HEK293 (cell line): ENCODE data around the gene KIZ.

Source experiments
- ATF2 ChIP-seq: fragments of 450-650 bp; formaldehyde crosslinking; IDR thresholded peaks from 2 replicates; pipeline ENCODE4 v1.5.1; 2016; ENCODE audit warnings: missing biosample characterization, missing genetic modification characterization, low read depth
- BCL11B ChIP-seq: fragments of 450-650 bp; formaldehyde crosslinking; IDR thresholded peaks from 2 replicates; pipeline ENCODE4 v1.5.1; 2016; ENCODE audit warnings: low read depth, missing biosample characterization, missing genetic modification characterization
- ELK4 ChIP-seq: IDR thresholded peaks from 2 replicates; pipeline ENCODE4 v1.6.1; 2011; ENCODE audit warnings: mild to moderate bottlenecking, low read depth, low read length, borderline replicate concordance
- GLIS1 ChIP-seq: fragments of 450-650 bp; formaldehyde crosslinking; IDR thresholded peaks from 2 replicates; pipeline ENCODE4 v1.5.1; 2016; ENCODE audit warnings: missing biosample characterization, missing genetic modification characterization
- GLIS2 ChIP-seq: fragments of 450-650 bp; formaldehyde crosslinking; IDR thresholded peaks from 2 replicates; pipeline ENCODE4 v1.5.1; 2016; ENCODE audit warnings: missing biosample characterization, missing genetic modification characterization
- HOXD13 ChIP-seq: sonication (generic); formaldehyde crosslinking; IDR thresholded peaks from 2 replicates; pipeline ENCODE4 v1.8.0; 2022; ENCODE audit warnings: missing genetic modification reagents, borderline replicate concordance
- KLF7 ChIP-seq: fragments of 450-650 bp; formaldehyde crosslinking; IDR thresholded peaks from 2 replicates; pipeline ENCODE4 v1.5.1; 2016; ENCODE audit warnings: missing biosample characterization, missing genetic modification characterization, borderline replicate concordance
- MEIS1 ChIP-seq: sonication (generic); formaldehyde crosslinking; IDR thresholded peaks from 2 replicates; pipeline ENCODE4 v1.8.1; 2022; ENCODE audit warnings: missing genetic modification reagents, mild to moderate bottlenecking, borderline replicate concordance
- PRDM1 ChIP-seq: fragments of 450-650 bp; formaldehyde crosslinking; IDR thresholded peaks from 2 replicates; pipeline ENCODE4; 2016; ENCODE audit warnings: missing biosample characterization, missing genetic modification characterization
- TCF7L2 ChIP-seq: IDR thresholded peaks from 2 replicates; pipeline ENCODE4 v1.6.1; 2011; ENCODE audit warnings: low read depth, mild to moderate bottlenecking, inconsistent platforms, low read length, moderate library complexity, borderline replicate concordance
- TRIM28 ChIP-seq: IDR thresholded peaks from 2 replicates; pipeline ENCODE4 v1.6.1; 2011; ENCODE audit warnings: low read length, control low read depth, borderline replicate concordance
- ZBTB1 ChIP-seq: fragments of 450-650 bp; formaldehyde crosslinking; IDR thresholded peaks from 2 replicates; pipeline ENCODE4 v1.5.1; 2016; ENCODE audit warnings: missing biosample characterization, missing genetic modification characterization
- ZBTB20 ChIP-seq: fragments of 450-650 bp; formaldehyde crosslinking; IDR thresholded peaks from 2 replicates; pipeline ENCODE4 v1.5.1; 2016; ENCODE audit warnings: missing biosample characterization, missing genetic modification characterization
- ZFHX2 ChIP-seq: fragments of 450-650 bp; formaldehyde crosslinking; conservative IDR thresholded peaks from 2 replicates; pipeline ENCODE4 v1.5.1; 2016; ENCODE audit warnings: missing biosample characterization, missing genetic modification characterization
- ZNF175 ChIP-seq: fragments of 450-650 bp; formaldehyde crosslinking; IDR thresholded peaks from 2 replicates; pipeline ENCODE4 v1.5.1; 2016; ENCODE audit warnings: missing biosample characterization, missing genetic modification characterization
- ZNF184 ChIP-seq: fragments of 450-650 bp; IDR thresholded peaks from 2 replicates; pipeline ENCODE4 v1.5.1; 2018; ENCODE audit warnings: missing biosample characterization, mild to moderate bottlenecking, missing genetic modification characterization
- ZNF19 ChIP-seq: fragments of 450-650 bp; formaldehyde crosslinking; IDR thresholded peaks from 2 replicates; pipeline ENCODE4; 2016; ENCODE audit warnings: missing biosample characterization, missing genetic modification characterization, low read depth
- ZNF324 ChIP-seq: fragments of 450-650 bp; formaldehyde crosslinking; IDR thresholded peaks from 2 replicates; pipeline ENCODE4 v1.5.1; 2016; ENCODE audit warnings: missing biosample characterization, missing genetic modification characterization
- ZNF335 ChIP-seq: fragments of 450-650 bp; formaldehyde crosslinking; conservative IDR thresholded peaks from 2 replicates; pipeline ENCODE4 v1.5.1; 2016; ENCODE audit warnings: missing biosample characterization, missing genetic modification characterization
- ZNF394 ChIP-seq: fragments of 450-650 bp; formaldehyde crosslinking; IDR thresholded peaks from 2 replicates; pipeline ENCODE4 v1.5.1; 2016; ENCODE audit warnings: missing biosample characterization, missing genetic modification characterization, mild to moderate bottlenecking, moderate library complexity, borderline replicate concordance
- ZNF404 ChIP-seq: fragments of 450-650 bp; formaldehyde crosslinking; IDR thresholded peaks from 2 replicates; pipeline ENCODE4 v1.5.1; 2017; ENCODE audit warnings: missing biosample characterization, missing genetic modification characterization
- ZNF416 ChIP-seq: fragments of 450-650 bp; formaldehyde crosslinking; IDR thresholded peaks from 2 replicates; pipeline ENCODE4 v1.5.1; 2016; ENCODE audit warnings: missing biosample characterization, missing genetic modification characterization
- ZNF423 ChIP-seq: fragments of 450-650 bp; formaldehyde crosslinking; IDR thresholded peaks from 2 replicates; pipeline ENCODE4 v1.5.1; 2016; ENCODE audit warnings: missing biosample characterization, missing genetic modification characterization
- ZNF426 ChIP-seq: fragments of 450-650 bp; formaldehyde crosslinking; IDR thresholded peaks from 2 replicates; pipeline ENCODE4 v1.5.1; 2017; ENCODE audit warnings: missing biosample characterization, missing genetic modification characterization, mild to moderate bottlenecking, inconsistent platforms, moderate library complexity
- ZNF473 ChIP-seq: fragments of 450-650 bp; formaldehyde crosslinking; IDR thresholded peaks from 2 replicates; pipeline ENCODE4 v1.5.1; 2017; ENCODE audit warnings: missing biosample characterization, missing genetic modification characterization
- ZNF530 ChIP-seq: fragments of 450-650 bp; formaldehyde crosslinking; IDR thresholded peaks from 2 replicates; pipeline ENCODE4 v1.5.1; 2016; ENCODE audit warnings: low read depth, missing biosample characterization, missing genetic modification characterization
- ZNF549 ChIP-seq: fragments of 450-650 bp; IDR thresholded peaks from 2 replicates; pipeline ENCODE4 v1.5.1; 2018; ENCODE audit warnings: missing biosample characterization, missing genetic modification characterization, mild to moderate bottlenecking, inconsistent platforms, moderate library complexity
- ZNF624 ChIP-seq: fragments of 450-650 bp; formaldehyde crosslinking; IDR thresholded peaks from 2 replicates; pipeline ENCODE4 v1.5.1; 2017; ENCODE audit warnings: missing biosample characterization, missing genetic modification characterization
- ZNF654 ChIP-seq: fragments of 450-650 bp; formaldehyde crosslinking; IDR thresholded peaks from 2 replicates; pipeline ENCODE4 v1.5.1; 2016; ENCODE audit warnings: low read depth, missing biosample characterization, missing genetic modification characterization
- ZNF664 ChIP-seq: fragments of 450-650 bp; formaldehyde crosslinking; IDR thresholded peaks from 2 replicates; pipeline ENCODE4 v1.5.1; 2016; ENCODE audit warnings: missing biosample characterization, missing genetic modification characterization
- ZNF692 ChIP-seq: fragments of 450-650 bp; formaldehyde crosslinking; IDR thresholded peaks from 2 replicates; pipeline ENCODE4 v1.5.1; 2016; ENCODE audit warnings: missing biosample characterization, missing genetic modification characterization
- ZNF707 ChIP-seq: fragments of 450-650 bp; formaldehyde crosslinking; IDR thresholded peaks from 2 replicates; pipeline ENCODE4 v1.5.1; 2016; ENCODE audit warnings: missing biosample characterization, missing genetic modification characterization
- ZNF76 ChIP-seq: fragments of 450-650 bp; formaldehyde crosslinking; IDR thresholded peaks from 2 replicates; pipeline ENCODE4; 2016; ENCODE audit warnings: low read depth, missing biosample characterization, missing genetic modification characterization, borderline replicate concordance
- TF ChIP-seq, protein P1 (sequence below): fragments of 450-650 bp; formaldehyde crosslinking; IDR thresholded peaks from 2 replicates; pipeline ENCODE4 v1.5.1; 2016; ENCODE audit warnings: missing biosample characterization, missing genetic modification characterization
- TF ChIP-seq, protein P2 (sequence below): fragments of 450-650 bp; formaldehyde crosslinking; IDR thresholded peaks from 2 replicates; pipeline ENCODE4 v1.5.1; 2017; ENCODE audit warnings: missing biosample characterization, missing genetic modification characterization

Gene KIZ

GRCh38 chr20:21125849-21126580 lies at the start of gene KIZ (continued):
- peak; percentile 87; the same call in 1 of the 2 replicates for TF ChIP-seq ZNF76 (tag by site-specific recombination)
- TF ChIP-seq KLF7 = no peak
- peak; percentile 82 for TF ChIP-seq ZBTB20 (tag by site-specific recombination)
- TF ChIP-seq, protein P1, sequence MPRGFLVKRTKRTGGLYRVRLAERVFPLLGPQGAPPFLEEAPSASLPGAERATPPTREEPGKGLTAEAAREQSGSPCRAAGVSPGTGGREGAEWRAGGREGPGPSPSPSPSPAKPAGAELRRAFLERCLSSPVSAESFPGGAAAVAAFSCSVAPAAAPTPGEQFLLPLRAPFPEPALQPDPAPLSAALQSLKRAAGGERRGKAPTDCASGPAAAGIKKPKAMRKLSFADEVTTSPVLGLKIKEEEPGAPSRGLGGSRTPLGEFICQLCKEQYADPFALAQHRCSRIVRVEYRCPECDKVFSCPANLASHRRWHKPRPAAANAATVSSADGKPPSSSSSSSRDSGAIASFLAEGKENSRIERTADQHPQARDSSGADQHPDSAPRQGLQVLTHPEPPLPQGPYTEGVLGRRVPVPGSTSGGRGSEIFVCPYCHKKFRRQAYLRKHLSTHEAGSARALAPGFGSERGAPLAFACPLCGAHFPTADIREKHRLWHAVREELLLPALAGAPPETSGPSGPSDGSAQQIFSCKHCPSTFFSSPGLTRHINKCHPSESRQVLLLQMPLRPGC (tag by site-specific recombination) = no peak
- TF ChIP-seq ZFHX2 (tag by site-specific recombination) = peak; percentile 71
- TF ChIP-seq GLIS1 = peak; percentile 78
- 0 out of 2 replicates have a peak, but pooled peaks have one; percentile 24 for TF ChIP-seq MEIS1 (CRISPR knock-in tag)
- TF ChIP-seq TRIM28 = no peak
- no peak for TF ChIP-seq ZNF175
- no peak for TF ChIP-seq ZBTB1 (tag by site-specific recombination)
- no peak for TF ChIP-seq ZNF416
- no peak for TF ChIP-seq ZNF404 (tag by site-specific recombination)
- TF ChIP-seq ZNF184 (tag by site-specific recombination) = no peak
- no peak for TF ChIP-seq ZNF473 (tag by site-specific recombination)
- TF ChIP-seq ZNF692 (tag by site-specific recombination) = no peak
- TF ChIP-seq ZNF624 (tag by site-specific recombination) = no peak
- TF ChIP-seq ZNF335 (tag by site-specific recombination) = peak; percentile 62
- TF ChIP-seq ZNF324 = no peak; the same call in 1 of the 2 replicates
- TF ChIP-seq ZNF19 (tag by site-specific recombination) = no peak
- TF ChIP-seq GLIS2 = peak; percentile 97
- TF ChIP-seq HOXD13 = no peak
- TF ChIP-seq ZNF530 (tag by site-specific recombination) = no peak
- no peak for TF ChIP-seq ZNF394 (tag by site-specific recombination)
- no peak for TF ChIP-seq BCL11B (tag by site-specific recombination)
- no peak for TF ChIP-seq ELK4
- peak; percentile 94; the same call in 1 of the 2 replicates for TF ChIP-seq PRDM1 (tag by site-specific recombination)
- TF ChIP-seq ZNF664 (tag by site-specific recombination) = no peak
- no peak for TF ChIP-seq ZNF426 (tag by site-specific recombination)
- no peak for TF ChIP-seq ZNF423
- TF ChIP-seq ATF2 = no peak
- no peak for TF ChIP-seq TCF7L2
- TF ChIP-seq, protein P2, sequence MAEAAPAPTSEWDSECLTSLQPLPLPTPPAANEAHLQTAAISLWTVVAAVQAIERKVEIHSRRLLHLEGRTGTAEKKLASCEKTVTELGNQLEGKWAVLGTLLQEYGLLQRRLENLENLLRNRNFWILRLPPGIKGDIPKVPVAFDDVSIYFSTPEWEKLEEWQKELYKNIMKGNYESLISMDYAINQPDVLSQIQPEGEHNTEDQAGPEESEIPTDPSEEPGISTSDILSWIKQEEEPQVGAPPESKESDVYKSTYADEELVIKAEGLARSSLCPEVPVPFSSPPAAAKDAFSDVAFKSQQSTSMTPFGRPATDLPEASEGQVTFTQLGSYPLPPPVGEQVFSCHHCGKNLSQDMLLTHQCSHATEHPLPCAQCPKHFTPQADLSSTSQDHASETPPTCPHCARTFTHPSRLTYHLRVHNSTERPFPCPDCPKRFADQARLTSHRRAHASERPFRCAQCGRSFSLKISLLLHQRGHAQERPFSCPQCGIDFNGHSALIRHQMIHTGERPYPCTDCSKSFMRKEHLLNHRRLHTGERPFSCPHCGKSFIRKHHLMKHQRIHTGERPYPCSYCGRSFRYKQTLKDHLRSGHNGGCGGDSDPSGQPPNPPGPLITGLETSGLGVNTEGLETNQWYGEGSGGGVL (tag by site-specific recombination) = peak; percentile 84
- no peak for TF ChIP-seq ZNF654 (tag by site-specific recombination)
- 0 out of 2 replicates have a peak, but pooled peaks have one; percentile 19 for TF ChIP-seq ZNF707 (tag by site-specific recombination)
- TF ChIP-seq ZNF549 (tag by site-specific recombination) = no peak
